Endothelial cell (in vitro differentiated cells): Measurements from ENCODE around the gene MUL1. TPM values are rescaled to one million over a fixed set of nuclear protein-coding genes. Genes with fewer than 3 reads are reported as not detected.

ENCODE experiments used
- DNase-seq: peaks from one replicate; pipeline ENCODE4 v3.0.0; 2021; ENCODE audit warnings: low spot score
- H3K27ac Mint-ChIP-seq: one replicate; pipeline ENCODE4 v1.8.0; 2021; ENCODE audit warnings: mixed read lengths, inconsistent platforms; ENCODE audit not compliant: unreplicated experiment
- H3K27me3 Mint-ChIP-seq: one replicate; pipeline ENCODE4 v1.8.0; 2021; ENCODE audit warnings: mild to moderate bottlenecking, moderate library complexity, mixed read lengths, inconsistent platforms; ENCODE audit not compliant: unreplicated experiment
- H3K36me3 Mint-ChIP-seq: one replicate; pipeline ENCODE4 v1.8.0; 2021; ENCODE audit warnings: mild to moderate bottlenecking, low read depth, mixed read lengths, inconsistent platforms; ENCODE audit not compliant: unreplicated experiment
- H3K4me1 Mint-ChIP-seq: one replicate; pipeline ENCODE4 v1.8.0; 2021; ENCODE audit warnings: mild to moderate bottlenecking, mixed read lengths, inconsistent platforms; ENCODE audit not compliant: unreplicated experiment
- H3K4me3 Mint-ChIP-seq: one replicate; pipeline ENCODE4 v1.8.0; 2021; ENCODE audit warnings: mild to moderate bottlenecking, mixed read lengths, inconsistent platforms; ENCODE audit not compliant: unreplicated experiment
- H3K9me3 Mint-ChIP-seq: one replicate; pipeline ENCODE4 v1.8.0; 2021; ENCODE audit warnings: mixed read lengths, inconsistent platforms; ENCODE audit not compliant: unreplicated experiment
- CTCF ChIP-seq: fragments of 200-600 bp; sonication (generic); IDR thresholded peaks from one replicate; pipeline ENCODE4 v1.5.0; 2021; ENCODE audit warnings: antibody characterized with exemption; ENCODE audit not compliant: unreplicated experiment
- total RNA-seq: library from RNA; stranded (reverse); fragmentation: NEBNext Ultra II Directional; extraction: Animal tissue kit (Norgen Biotek cat#: 25700); gene quantifications from one replicate; pipeline ENCODE4 v1.2.1, GENCODE V29; 2021; ENCODE audit not compliant: unreplicated experiment

Gene MUL1
- total RNA-seq, 1 donor from 2014 or later, result 31.5 TPM

DNA sequence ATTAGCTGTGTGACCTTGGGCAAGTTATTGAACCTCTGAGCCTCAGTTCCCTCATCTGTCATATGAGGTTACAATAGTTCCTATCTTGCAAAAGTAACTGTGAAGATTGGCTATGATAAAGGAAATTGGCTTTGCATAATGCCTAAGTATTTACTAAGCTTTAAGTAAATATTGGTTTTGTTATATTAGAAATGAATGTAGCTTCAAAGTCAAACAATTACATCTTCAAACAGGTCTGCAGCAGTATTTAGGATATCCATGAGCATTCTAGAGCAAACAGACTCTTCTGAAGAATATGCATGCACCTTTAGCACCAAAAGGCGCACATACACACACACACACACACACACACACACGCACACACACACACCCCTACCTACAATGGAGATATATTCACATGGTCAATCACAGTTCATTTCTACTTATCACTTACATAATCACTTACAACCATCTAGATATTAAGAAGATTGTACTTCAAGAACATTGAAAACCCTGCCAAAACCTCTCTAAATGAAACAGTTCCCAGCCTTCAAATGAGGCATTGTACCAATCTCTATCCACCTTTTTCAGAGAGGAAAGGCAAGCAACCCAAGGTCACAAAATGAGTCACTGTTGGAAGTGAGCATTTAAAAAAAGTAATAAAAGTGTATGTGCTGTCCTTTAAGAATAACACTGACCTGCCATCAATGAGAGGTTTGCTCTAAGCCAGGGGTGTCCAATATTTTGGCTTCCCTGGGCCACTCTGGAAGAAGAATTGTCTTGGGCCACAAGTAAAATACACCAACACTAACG lies 31.0 kb upstream of the MUL1 start:
- no peak for TF ChIP-seq CTCF
- H3K36me3 Mint-ChIP-seq, result no peaks in the 10 kb centered on the region
- H3K9me3 Mint-ChIP-seq, result no peaks in the 10 kb centered on the region
- no peak for DNase-seq
- no peaks in the 10 kb centered on the region for H3K4me1 Mint-ChIP-seq
- no peak overlapping the region for H3K27ac Mint-ChIP-seq
- no peak overlapping the region for H3K4me3 Mint-ChIP-seq
- H3K27me3 Mint-ChIP-seq, result peaks cover 8% of the 10 kb centered on the region

DNA sequence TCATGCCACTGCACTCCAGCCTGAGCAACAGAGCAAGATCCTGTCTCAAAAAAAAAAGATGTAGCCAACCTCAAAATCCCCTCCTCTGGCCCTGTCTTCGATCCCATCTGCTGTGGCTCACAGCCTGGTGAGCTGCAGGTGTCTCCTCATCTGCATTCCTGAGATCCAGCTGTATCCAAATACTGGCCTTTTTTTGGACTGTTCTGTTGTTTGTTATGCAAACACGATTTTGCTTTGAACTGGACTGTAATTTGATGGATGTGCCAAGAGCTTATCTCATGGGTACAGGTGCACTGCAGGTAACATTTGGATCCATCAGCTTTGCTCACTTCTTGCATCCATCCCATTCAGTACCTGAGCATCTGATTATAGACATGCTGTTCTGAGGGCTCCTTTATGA lies 30.3 kb upstream of the MUL1 start:
- Mint-ChIP-seq H3K36me3 (no peaks in the 10 kb centered on the region), H3K4me3 (no peak overlapping the region), H3K4me1 (peaks cover 4% of the 10 kb centered on the region), H3K27ac (no peak overlapping the region), H3K9me3 (no peaks in the 10 kb centered on the region), H3K27me3 (peaks cover 11% of the 10 kb centered on the region)
- DNase-seq, result no peak
- TF ChIP-seq CTCF, result no peak

DNA sequence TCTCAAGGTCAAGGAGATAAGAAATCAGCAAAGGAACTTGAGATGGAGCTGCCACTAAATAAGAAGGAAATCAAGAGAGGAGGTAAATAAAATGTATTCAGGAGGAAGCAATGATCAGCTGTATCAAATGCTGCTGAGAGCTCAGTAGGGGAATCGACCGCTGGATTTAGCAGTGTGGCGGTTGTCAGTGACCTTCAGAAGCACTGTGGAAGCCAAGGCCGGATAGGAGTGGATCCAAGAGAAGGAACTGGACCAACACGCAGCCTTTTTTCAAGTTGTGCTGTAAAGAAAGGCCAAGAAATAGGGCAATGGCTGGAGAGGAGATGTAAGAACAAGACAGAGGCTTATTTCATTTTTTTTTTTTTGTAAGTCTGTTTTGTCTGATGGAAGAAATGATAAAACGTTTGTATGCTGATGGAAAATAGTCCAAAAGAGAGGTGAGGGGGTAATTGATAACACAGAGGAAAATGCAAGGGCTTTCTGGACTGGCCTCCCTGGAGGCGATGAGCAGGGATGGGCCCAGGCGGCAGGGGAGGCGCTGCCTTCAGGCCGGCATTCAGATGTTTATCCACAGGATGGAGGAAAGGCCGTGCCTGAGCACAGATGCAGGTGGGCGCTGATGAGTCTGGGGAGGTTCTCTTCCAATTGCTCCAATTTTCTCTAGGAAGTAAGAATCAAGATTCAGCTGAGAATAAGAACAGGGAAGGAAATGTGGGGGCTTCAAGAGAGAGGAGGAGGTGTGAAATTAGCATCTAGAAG lies 26.9 kb upstream of the MUL1 start:
- Mint-ChIP-seq H3K36me3 (no peaks in the 10 kb centered on the region), H3K4me3 (no peak overlapping the region), H3K27me3 (peaks cover 13% of the 10 kb centered on the region)

DNA sequence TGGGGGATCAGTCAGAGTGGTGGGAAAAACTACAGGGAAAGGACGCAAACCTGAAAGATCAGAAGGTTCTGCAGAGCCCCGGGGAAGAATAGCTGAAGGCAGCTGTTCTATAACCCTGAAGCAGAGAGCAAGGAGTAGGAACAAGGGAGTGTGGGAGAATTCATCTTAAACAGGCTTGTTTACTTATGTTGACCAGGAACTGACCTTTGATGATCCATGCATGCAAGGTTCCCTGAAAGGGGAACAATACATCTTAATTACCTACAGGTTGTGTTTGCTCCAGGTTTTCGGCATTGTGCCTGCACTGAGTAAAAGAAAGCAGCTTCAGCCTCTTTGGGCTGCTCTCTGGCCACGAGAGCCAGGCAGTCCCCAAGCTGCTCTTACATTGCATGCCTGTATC lies 25.7 kb upstream of the MUL1 start:
- DNase-seq, result no peak
- H3K9me3 Mint-ChIP-seq, result no peaks in the 10 kb centered on the region
- peaks cover 5% of the 10 kb centered on the region for H3K4me1 Mint-ChIP-seq
- H3K4me3 Mint-ChIP-seq, result peak overlapping the region; percentile 53
- H3K27me3 Mint-ChIP-seq, result peaks cover 12% of the 10 kb centered on the region
- TF ChIP-seq CTCF, result no peak
- no peaks in the 10 kb centered on the region for H3K36me3 Mint-ChIP-seq
- H3K27ac Mint-ChIP-seq, result no peak overlapping the region

More for the DNA sequence above, 26.9 kb upstream of the MUL1 start:
- no peak for TF ChIP-seq CTCF
- no peak overlapping the region for H3K27ac Mint-ChIP-seq
- DNase-seq, result no peak
- no peaks in the 10 kb centered on the region for H3K9me3 Mint-ChIP-seq
- H3K4me1 Mint-ChIP-seq, result peaks cover 5% of the 10 kb centered on the region

GRCh38 chr1:20530901-20531300 lies 22.9 kb upstream of the MUL1 start:
- Mint-ChIP-seq H3K9me3 (no peaks in the 10 kb centered on the region), H3K27ac (no peak overlapping the region), H3K4me3 (no peak overlapping the region), H3K4me1 (peaks cover 5% of the 10 kb centered on the region), H3K27me3 (peaks cover 14% of the 10 kb centered on the region), H3K36me3 (no peaks in the 10 kb centered on the region)
- DNase-seq, result no peak
- TF ChIP-seq CTCF, result no peak
